HT1080 (cell line): ENCODE results near the gene CCT6B. TPM values are rescaled to one million over a fixed set of nuclear protein-coding genes. Genes with fewer than 3 reads are reported as not detected.
A peak's percentile ranks its signal among the peaks of the same experiment; 100 is the strongest.
"Not testable (repeated sequence)": the region's sequence is repeated elsewhere in the genome, so short reads cannot be mapped to it uniquely, and the experiment has no call there.

Experiments used
- DNase-seq: peaks from one replicate; pipeline ENCODE4 v3.0.0-alpha.2; 2015; ENCODE audit warnings: low read depth
- total RNA-seq: library from RNA; depleted of rRNA; stranded (reverse); fragments of >200 nt; shearing (Covaris generic); gene quantifications from 2 replicates; pipeline ENCODE4 v1.2.3, GENCODE V29; 2014

CCT6B gene
- total RNA-seq, 1 experiment from 2014 or later: 0.74 TPM

DNA sequence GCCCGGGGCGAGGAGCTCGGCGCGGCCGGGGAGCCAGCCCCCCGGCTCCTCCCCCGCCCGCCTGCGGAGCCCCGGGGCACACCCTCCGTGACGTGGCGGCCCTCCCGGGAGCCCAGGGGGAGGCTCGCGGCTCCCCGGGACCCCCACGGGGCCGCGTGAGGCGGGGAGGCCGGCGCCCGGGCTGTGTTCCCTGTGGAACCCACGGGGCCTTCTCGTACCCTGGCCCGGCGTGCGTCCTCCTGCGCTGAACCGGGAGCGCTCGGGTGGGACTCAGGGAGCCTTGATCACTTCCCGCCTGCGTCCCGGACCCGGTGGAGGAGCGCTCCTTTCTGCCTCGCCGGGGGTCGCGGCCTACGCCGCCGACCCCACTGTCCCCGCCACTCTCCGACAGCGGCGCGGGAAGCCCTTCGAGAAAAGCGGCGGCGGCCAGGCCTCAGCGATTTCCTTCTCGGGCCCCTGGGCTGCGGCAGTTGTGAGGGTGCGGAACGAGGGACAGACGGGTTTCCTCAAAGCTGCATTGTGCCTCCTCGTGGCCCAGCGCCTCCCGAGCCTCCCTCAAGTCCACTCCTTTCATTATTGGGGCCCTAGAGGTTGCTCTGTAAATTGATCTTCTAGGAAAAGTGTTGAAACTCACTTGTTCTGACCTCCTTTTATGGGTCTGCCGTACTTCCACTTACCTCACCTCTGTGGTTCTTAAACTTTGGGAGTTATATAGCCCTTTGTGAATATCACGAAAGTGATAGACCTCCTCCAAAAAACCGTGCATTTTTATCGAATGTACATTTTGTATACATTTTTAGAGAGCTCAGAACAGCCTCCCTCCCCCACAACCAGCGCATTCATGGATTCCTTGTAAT lies 19.6 kb upstream of the CCT6B start:
- DNase-seq: peak; percentile 73

DNA sequence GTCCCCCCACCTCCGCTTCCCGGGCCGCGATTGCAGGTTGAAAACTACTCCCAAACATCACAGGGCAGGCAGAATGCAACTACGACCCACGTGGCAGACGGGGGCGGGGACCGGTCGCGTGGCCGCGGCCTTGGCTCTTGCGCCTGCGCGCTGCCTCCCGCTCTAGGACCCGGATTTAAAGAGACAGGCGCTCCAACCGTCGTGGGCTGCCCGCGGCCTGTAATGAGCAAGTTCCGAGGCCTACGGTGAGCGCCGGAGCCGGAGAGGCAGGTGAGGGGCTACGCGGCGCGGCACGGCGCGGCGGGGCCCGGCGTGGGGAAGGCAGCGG lies 19.1 kb upstream of the CCT6B start, which contains the start of gene LIG3:
Gene LIG3, plus strand, starts transcription at position 160 of the 328 bp plus-strand sequence. CDS start 2,494 bp downstream, outside the sequence.
- DNase-seq: peak; percentile 92

DNA sequence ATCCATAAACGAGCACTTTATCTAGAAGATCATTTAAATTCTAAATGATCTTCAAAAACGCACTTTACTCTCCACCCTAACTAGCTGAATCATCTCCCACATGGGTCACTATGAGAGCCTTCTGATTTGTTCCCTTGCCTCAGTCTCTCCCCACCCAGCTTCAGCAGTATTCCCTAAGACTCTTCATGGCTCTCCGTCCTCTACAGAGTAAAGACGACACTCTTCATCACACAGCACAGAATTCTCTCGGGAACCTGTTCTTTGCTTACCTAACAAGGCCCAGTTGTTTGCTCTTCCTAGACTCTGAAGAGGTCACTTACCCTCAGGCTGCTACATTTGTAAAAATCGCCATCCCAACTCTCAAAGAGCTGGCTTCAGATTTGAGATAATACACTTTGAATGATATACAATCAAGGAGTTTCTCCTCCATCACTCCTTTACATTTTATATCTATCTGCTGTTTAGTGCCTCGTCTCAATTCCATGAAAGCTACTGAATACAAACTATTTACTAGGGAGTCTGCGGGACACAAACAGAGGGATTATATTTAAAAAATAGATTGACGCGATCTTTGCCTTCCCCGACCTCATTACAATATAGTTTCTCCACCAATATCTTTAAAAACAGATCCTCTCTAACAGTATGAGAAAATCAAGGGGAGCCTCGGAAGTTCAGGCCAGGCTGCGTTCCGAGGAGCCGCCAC lies 18.5 kb upstream of the CCT6B start:
- no peak for DNase-seq

DNA sequence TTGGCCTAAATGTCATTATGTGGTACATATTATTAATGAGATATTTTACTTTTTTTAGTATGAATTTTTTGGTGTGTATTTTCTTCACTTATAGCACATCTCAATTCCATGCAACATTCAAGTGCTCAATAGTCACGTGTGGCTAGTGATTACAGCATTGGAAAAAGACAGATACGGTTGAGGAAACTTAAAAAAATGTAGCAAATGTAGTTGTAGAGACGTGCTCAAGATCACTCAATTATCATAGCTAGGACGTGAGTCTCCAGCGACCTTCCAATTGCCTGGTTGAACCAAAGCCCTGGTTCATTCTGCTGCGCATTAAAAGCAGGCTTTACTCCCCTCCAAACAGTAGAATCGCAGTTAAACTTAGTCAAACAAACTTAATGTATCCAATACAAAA lies 17.9 kb upstream of the CCT6B start:
- no peak for DNase-seq

DNA sequence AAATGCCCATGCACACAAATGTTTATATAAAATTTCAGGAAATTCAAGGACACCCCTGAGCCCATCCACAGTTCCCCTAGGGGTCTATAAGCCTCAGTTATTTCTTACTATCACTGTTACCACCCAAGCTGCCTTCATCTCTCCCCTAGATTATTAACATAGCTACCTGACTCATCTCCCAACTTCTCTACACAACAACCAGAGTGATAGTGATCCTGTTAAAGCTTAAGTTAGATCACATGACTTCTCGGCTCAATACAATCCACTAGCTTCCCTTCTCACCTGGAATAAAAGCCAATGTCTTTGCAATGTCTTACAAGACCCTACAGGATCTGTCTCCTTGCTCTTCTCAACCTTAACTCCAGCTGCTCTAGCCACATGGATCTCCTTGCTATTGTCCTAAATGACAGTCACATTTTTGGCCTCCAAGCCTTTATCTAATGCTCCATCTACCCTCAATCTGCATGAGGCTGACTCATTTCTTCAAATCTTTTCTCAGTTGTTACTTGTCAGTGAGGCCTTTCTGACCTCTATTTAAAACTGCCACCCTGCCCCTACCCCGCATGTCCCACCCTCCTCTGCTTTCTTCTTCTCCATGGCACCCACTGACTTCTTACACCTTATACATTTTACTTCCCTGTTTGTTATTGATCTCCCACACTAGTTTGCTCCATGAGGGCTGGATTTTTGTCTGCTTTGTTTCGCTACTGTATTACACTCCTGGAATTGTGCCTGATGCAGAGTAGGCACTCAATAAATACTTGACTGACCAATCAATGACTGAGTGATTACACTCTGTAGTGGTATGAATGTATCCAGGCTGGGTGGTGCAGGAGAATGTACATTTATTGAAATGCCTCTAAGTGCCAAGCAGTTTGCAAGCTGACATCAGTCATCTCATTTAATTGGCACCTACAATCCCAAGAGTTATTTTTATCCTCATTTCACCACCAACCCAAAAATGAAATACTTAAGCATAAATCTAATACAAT lies 13.8 kb upstream of the CCT6B start:
- no peak for DNase-seq

DNA sequence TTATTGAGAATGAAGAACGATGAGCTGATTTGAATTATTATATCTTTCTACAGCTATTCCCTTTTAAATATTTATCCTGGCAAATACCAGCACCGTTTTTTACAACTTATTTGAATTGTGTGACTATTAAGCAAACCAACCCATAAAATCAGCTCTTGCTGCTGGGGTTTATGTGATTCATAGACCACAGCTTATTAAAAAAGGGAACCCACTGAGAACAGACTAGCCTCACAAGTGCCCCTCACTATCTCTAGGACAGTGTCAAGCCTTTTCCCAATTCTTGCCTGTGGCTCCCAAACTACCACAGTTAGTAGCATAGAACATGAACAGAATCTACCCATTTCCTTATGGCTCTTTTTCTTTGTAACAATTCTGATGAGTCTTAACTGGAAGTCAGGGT lies 12.9 kb upstream of the CCT6B start:
- DNase-seq: no peak

DNA sequence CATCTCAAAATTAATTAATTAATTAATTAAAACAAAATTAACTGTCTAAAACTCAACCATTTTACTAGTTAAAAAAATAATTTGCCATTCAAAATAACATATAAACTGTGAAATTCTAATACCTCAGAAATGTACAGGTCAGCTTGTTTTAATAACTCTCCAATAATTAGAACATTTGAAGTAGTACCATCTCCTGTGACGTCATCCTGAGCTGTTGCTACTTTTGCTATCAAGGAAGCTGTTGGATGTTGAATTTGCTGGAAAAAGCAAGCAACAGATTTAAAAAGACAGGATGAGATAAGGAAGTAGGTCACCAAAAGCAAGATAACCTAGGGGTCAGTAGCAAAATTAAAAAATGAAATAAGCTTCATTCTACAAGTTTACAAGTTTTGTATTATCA lies 2.8 kb downstream of the CCT6B start:
- no peak for DNase-seq

DNA sequence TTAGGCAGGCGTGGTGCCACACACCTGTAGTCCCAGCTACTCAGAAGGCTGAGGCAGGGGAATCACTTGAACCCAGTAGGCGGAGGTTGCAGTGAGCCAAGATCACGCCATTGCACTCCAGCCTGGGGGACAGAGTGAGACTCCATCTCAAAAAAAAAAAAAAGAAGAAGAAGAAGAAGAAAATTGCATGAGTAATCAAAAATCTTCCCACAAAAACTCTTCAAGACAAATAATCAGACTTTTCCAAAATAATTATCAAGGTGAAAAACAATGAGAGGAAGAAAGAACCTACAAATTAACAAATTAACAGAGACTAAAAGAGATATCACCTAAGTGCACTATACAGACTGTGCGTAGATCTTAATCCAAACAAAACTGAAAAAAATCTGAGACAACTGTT lies 10.5 kb downstream of the CCT6B start:
- DNase-seq: not testable (repeated sequence)

DNA sequence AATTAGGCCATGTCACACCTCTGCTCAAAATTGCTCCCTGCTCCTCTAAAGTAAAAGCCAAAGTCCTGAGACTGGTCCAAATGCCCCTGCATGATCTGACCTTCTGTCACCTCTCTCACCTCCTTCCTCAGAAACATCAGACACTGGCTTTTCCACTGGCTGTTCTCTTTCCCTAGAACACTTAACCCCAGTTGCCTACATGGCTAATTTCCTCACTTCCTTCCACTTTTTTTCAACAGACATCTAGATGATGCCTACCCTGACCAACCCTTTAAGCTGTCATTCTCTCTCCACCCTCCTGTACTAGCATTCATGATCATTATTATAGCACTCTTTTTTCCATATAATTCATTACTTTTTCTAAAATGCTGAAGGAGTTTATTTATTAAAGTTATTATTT lies 31.0 kb downstream of the CCT6B start:
- DNase-seq: no peak

DNA sequence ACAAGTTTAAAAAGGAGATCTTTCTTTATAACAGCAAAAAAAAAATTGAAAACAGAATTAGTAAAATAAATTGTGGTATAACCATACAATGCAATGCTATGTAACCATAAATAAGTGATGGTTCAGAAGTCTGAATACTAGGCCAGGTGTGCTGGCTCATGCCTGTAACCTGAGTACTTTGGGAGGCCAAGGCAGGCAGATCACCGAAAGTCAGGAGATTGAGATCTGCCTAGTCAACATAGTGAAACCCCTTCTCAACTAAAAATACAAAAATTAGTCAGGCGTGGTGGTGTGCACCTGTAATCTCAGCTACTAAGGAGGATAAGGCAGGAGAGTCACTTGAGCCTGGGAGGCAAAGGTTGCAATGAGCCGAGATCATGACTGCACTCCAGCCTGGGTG lies 34.6 kb downstream of the CCT6B start:
- DNase-seq: no peak

DNA sequence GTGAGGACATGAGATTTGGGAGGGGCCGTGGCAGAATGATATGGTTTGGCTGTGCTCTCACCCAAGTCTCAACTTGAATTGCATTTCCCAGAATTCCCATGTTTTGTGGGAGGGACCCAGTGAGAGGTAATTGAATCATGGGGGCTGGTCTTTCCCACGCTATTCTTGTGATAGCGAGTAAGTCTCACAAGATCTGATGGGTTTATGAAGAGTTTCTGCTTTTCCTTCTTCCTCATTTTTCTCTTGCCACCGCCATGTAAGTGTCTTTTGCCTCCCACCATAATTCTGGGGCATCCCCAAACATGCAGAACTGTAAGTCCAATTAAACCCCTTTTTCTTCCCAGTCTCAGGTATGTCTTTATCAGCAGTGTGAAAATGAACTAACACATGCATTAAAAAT lies 40.6 kb downstream of the CCT6B start:
- DNase-seq: no peak

DNA sequence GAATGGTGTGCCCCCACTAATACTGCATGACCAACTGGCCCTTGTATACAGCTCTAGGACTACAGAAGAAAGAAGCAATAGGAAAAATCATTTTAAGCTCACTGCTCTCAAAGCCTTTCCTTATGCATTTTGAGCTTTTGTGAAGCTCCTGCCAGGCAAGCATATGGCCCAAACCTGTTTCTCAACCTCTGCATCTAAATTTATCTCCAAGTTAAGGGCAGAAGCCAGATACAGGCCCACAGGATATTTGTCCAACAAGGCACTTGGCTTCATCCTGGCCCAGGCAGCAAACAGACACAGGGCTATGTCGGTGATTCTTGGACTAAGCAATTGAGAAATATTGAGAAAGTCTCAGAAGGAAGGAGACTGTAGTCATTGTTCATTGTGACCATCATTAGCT lies 43.9 kb downstream of the CCT6B start:
- no peak for DNase-seq

DNA sequence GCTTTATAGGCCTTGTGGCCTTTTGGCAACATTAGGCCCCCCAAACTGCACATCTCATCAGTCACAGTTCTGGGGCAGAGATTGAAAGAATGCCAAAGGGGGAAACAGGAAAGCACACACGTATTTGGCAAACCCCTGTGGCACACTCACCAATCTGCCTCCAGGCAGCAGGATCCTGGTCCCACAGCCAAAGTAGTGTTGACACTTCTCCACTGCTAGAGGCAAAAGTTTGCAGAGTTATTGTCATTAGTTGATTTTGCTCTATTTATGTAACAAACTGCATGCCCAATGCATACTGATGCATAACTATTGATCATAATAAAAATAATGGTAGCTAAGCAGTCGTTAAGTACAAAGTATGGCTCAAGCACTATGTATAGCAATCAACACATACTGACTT lies 45.1 kb downstream of the CCT6B start:
- DNase-seq: no peak

DNA sequence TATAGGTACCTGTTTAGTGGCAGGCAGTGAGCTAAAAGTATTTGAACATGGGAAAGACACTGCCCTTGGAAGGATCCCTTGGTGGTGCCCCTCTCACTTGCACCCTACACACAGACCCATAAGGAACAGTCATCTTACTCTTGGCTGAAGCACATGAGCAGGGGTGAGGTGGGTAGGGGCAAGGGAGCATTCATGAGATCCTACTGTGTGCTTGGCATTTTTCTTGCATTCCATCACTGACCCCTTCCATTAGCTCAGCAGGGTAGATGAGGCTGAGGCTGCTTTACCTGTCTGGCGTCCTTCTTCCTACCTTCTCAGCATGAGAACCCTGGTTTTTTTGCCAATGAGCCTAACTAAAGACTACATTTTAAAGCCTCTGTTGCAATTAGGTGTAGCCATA lies 48.3 kb downstream of the CCT6B start:
- no peak for DNase-seq

DNA sequence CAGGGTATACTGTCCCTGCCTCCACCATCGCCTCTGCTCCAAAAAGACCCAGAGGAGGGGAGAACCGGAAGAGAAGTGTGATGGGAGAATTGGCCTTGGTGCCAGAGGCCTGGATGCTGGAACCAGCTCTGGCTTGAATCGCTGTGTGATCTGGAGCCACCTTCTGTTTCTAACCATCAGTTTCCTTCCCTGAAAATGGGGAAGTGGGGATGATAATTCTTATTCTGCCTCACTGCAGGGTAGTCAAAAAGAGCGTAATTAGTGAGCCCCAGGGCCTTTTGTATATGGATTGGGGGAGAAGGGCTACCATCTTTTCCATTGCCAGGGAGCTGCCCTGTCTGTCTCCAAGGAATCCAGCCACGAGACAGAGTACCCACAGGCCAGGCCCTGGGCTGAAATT lies 52.2 kb downstream of the CCT6B start:
- DNase-seq: no peak

DNA sequence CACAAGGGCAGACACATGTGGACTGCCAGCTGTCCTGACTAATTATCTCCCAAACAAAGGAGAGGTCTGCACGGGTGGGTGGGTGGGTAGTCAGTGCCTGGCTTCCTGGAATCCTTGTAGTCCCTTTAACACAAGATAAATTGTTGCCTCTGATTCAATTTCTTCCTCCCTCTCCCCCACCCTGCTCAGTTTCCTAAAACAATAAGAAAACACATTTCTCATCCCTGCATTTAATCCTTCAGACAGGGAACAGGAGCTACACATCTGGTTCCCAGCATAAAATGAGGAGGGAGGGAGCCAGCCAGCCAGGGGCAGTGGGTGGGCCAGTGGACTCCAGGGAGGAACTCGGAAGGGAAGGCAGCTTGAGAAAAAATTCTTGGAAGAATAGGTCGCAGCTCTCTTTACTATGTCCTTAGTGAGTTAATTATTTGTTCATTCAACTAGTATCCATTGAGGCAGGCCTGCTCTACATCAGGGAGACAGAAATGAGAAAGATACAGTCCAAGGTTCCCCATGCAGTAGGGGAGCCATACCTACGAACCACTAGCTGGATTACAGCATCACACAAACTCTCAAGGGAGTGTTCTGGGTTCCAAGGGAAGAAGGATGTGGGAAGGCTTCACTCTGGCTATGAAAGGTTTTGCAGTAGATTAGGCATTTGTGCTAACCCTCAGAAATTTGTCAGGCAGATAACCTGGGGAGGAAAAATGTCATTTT lies 58.3 kb downstream of the CCT6B start:
- DNase-seq: no peak

DNA sequence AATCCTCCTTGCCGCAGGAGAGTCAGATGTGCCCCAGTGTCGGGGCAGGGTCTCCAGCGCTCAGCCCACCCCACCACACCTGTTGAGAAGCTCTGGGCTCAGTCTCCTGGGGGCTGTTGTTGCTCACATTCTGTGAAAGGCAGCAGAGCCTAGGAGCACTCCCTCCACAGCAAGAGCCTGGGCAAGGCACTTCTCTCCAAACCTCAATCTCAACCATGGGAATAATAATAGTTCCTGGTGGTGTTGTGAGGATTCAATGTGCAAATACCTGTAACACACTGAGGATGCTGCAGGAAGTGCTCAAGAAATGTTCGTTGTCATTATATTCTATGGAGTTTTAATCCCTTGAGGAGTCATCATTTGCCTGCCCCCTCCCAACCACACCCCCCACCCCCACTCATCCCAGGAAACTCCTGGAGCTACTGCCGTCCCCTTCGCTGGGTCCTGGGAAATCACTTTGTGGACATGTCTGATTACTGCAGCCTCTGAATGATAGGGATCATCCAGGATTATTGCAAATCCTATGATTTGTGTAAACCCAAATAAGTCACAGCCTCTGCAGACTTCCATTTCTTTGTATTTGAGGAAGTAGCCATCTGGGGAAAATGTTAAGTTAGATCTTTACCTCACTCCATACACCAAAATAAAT lies 61.5 kb downstream of the CCT6B start:
- DNase-seq: no peak

DNA sequence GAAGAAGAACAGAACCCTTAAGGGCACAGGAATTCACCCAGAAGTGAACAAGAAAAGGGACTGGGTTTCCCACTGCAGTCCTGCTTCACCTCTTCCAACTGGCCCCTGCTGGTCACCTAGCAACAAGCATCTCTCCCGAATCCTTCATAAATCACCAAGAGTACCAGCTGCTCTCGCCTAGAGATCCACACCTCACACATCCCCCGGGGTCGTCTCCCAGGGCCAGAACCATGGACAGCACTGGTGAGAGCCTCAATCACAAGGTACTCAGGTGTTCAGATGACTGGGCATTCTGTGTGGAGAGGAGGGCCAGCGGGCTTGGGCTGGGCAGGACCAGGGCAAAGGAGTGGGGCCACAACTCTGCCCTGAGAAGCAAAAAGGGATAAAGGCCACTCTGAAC lies 65.9 kb downstream of the CCT6B start:
- no peak for DNase-seq

DNA sequence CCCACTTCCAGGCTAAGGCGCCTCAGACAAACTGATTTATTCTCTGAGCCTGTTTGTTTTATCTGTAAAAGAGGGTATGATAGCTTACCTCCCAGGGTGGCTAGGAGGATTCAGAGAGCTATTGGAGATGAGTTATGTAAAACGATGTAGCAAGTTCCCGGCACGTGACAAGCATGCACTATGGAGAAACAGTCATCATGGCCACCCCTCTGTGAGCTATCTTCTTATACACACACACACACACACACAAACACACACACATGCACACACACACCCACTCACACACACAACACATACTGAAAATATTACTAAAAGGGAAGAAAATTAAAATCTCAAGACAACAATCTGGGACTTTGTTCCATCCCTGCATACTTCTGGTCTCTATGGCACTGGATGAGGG lies 66.3 kb downstream of the CCT6B start:
- DNase-seq: no peak

DNA sequence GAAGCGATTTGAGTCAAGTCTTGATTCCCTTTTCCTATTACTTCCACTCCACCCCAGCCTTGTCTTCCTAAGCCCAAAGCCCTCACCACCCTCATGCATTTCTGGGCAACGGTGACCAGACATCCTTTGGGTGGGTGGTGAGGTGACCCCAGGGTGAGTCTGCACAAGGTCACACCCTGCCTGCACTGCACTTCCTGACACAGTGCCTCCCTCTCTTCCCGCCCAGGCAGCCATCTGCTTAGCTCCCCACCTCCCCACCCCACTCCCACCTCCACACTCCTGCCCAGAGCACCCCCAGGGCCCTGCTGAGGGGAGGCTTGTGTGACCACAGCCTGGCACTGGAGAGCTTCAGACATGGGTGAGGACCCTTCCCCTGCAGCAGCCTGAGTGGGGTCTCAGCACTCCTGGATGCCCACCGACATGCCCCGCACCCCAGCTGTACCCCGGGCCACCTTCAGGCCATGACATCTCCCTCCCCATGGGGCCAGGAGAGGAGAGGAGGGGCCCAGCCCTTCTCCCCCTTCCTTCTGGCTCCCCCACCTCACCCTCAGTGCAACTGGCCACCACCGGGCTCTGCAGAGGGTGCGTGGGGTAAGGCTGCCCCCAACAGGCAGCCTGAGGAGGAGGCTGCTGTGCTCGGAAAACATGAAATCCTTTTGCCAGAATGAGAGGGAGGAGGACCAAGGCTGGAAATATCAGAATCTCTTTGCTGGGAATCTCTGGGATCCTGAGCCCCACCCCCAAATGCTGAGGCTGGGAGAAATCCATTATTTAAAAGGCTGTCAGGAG lies 68.6 kb downstream of the CCT6B start:
- peak; percentile 22 for DNase-seq
